Breast epithelium (tissue), 4 donors: ENCODE data around the gene AADACL4. TPM values are rescaled to one million over a fixed set of nuclear protein-coding genes. Genes with fewer than 3 reads are reported as not detected.

ENCODE experiments used
- DNase-seq, 2 donors: peaks; one replicate each; pipeline ENCODE4 v3.0.0-alpha.2; 2019; ENCODE audit warnings: low spot score in 2 of 2
- H3K27ac ChIP-seq, 2 donors: fragments of 200-600 bp; sonication (generic) in 1 of 2; one replicate each; pipeline ENCODE4 v1.5.1; 2016 to 2019; ENCODE audit warnings: mild to moderate bottlenecking in 1 of 2
- H3K27me3 ChIP-seq, 2 donors: fragments of 200-600 bp; sonication (generic) in 1 of 2; one replicate each; pipeline versions ENCODE4 v1.5.1 to v1.6.0; 2017 to 2019; ENCODE audit warnings: control low read depth in 1 of 2, mild to moderate bottlenecking in 1 of 2
- H3K36me3 ChIP-seq: fragments of 200-600 bp; one replicate; pipeline ENCODE4 v1.5.1; 2019
- H3K4me1 ChIP-seq, 2 donors: fragments of 200-600 bp; sonication (generic); one replicate each; pipeline ENCODE4 v1.5.1; 2016 to 2019; ENCODE audit warnings: control low read depth in 1 of 2
- H3K4me3 ChIP-seq, 3 donors: fragments of 200-600 bp; sonication (generic); 1 replicate in 2 of 3; 2 replicates in 1 of 3; pipeline ENCODE4 v1.5.1; 2016 to 2019; ENCODE audit warnings: mild to moderate bottlenecking in 3 of 3, moderate library complexity in 2 of 3
- H3K9me3 ChIP-seq, 2 donors: fragments of 200-600 bp; sonication (generic) in 1 of 2; one replicate each; pipeline ENCODE4 v1.5.1; 2016 to 2019; ENCODE audit warnings: control low read depth in 1 of 2
- CTCF ChIP-seq, 3 donors: fragments of 450-650 bp; IDR thresholded peaks; one replicate each; pipeline ENCODE4 v1.5.1; 2016 to 2017; ENCODE audit warnings: antibody characterized with exemption in 3 of 3, mild to moderate bottlenecking in 3 of 3, moderate library complexity in 3 of 3
- POLR2A ChIP-seq: fragments of 450-650 bp; IDR thresholded peaks from one replicate; pipeline ENCODE4 v1.6.1; 2016; ENCODE audit warnings: antibody characterized with exemption, mild to moderate bottlenecking, moderate library complexity
- POLR2AphosphoS5 ChIP-seq, 3 donors: sonication (generic); formaldehyde crosslinking; IDR thresholded peaks; one replicate each; pipeline ENCODE4 v1.6.1; 2017; ENCODE audit warnings: antibody characterized with exemption in 3 of 3
- intact Hi-C: fragments of 100-400 bp; cut with DNase I; formaldehyde crosslinking; loops from one replicate; pipeline ENCODE4 v1.15.1; 2023; ENCODE audit warnings: low total_unique reads
- total RNA-seq, 3 donors: library from RNA; depleted of rRNA; stranded (reverse); fragments of >200 nt; gene quantifications; one replicate each; pipeline ENCODE4 v1.1.0, GENCODE V29; 2016

The AADACL4 gene
- total RNA-seq, 3 donors from 2014 or later, result not detected

DNA sequence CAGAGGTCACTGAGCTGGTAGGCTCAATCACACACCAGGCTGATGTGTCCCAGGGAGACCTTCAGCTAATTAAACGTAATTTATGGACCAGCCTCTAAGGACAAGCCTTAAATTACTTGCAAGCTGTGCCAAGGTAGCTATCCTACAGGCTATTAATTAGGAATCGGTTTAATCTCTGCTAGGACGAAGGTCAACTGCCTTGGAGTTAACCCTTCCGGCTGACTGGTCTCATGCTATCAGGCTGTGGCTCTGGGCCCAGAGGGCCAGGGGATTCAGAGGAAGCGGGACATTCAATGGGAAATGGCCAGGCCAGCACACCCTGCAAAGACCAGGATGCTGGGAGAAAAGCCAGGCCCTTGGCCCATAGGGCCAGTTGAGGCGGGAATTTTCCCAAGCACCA lies 44.9 kb upstream of the AADACL4 start:
- Histone ChIP-seq H3K9me3 (no peaks in the 10 kb centered on the region), H3K36me3 (no peaks in the 10 kb centered on the region), H3K4me3 (no peak overlapping the region), H3K4me1 (peaks cover 23 to 47% of the 10 kb centered on the region in 2 donors), H3K27ac (peak overlapping the region; percentile 96 to 97), H3K27me3 (no peaks in the 10 kb centered on the region)
- TF ChIP-seq CTCF (IDR thresholded peaks at IDR 0.05) (no peak), POLR2A (no peak), POLR2AphosphoS5 (IDR thresholded peaks at IDR 0.05) (no peak)
- intact Hi-C loops, result no loop called here
- no peak for DNase-seq

DNA sequence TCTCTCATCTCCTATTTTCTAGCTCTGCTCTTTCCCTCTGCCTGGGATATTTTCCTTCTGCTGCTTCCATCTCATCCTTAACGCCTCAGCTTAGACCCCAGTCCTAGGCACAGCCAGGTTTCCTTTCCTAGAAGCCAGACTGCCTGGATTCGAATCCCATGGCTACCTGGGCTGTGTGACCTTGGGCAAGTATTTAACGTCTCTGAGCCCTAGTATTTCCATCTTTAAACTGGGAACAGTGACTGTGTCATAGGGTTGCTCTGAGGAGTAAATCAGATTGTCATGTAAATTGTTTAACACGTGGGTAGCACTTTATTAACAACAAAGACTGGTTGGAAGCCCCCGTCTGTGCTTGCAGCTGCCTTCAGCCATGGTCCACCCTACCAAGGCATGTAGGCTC lies 44.2 kb upstream of the AADACL4 start:
- TF ChIP-seq CTCF (IDR thresholded peaks at IDR 0.05) (no peak), POLR2A (no peak), POLR2AphosphoS5 (IDR thresholded peaks at IDR 0.05) (no peak)
- intact Hi-C loops, result no loop called here
- Histone ChIP-seq H3K27ac (peak overlapping the region; percentile 96 to 97), H3K9me3 (no peaks in the 10 kb centered on the region), H3K4me1 (peaks cover 16 to 42% of the 10 kb centered on the region in 2 donors), H3K4me3 (no peak overlapping the region), H3K27me3 (no peaks in the 10 kb centered on the region), H3K36me3 (no peaks in the 10 kb centered on the region)
- no peak for DNase-seq

DNA sequence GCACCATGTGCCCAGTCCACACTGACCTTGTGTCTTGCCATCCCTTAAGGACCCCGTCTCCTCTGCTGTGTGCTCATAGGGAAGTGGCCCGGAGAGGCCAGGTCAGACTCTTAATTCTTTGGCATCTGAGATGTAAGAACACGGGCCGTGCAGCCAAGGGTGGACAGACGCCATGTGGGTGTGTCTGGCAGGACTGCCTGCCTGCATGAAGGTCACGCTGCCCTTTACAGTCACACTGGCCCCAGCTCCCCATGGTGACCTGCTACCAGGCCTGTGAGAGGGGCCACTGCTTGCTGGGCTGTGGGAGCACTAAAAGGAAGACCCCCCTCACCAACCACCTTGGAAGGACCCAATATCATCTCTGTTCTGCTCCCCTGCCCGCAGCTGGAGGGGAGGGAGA lies 43.5 kb upstream of the AADACL4 start:
- Histone ChIP-seq H3K27ac (peak overlapping the region; percentile 60 to 96), H3K36me3 (no peaks in the 10 kb centered on the region), H3K27me3 (no peaks in the 10 kb centered on the region), H3K4me1 (peaks cover 10 to 38% of the 10 kb centered on the region in 2 donors), H3K9me3 (no peaks in the 10 kb centered on the region), H3K4me3 (no peak overlapping the region)
- no peak for DNase-seq
- no peak for TF ChIP-seq POLR2A
- TF ChIP-seq POLR2AphosphoS5 (IDR thresholded peaks at IDR 0.05), result no peak
- no peak for TF ChIP-seq CTCF (IDR thresholded peaks at IDR 0.05)
- intact Hi-C loops, result no loop called here

GRCh38 chr1:12600880-12601633 lies 42.8 kb upstream of the AADACL4 start:
- Histone ChIP-seq H3K9me3 (no peaks in the 10 kb centered on the region), H3K4me1 (peaks cover 7 to 37% of the 10 kb centered on the region in 2 donors), H3K4me3 (no peak overlapping the region), H3K36me3 (no peaks in the 10 kb centered on the region), H3K27ac (peak overlapping the region; percentile 64 to 96), H3K27me3 (no peaks in the 10 kb centered on the region)
- no peak for DNase-seq
- intact Hi-C loops, result no loop called here
- TF ChIP-seq CTCF (IDR thresholded peaks at IDR 0.05) (peak in 2 of 3 donors; percentile 40 to 41), POLR2AphosphoS5 (IDR thresholded peaks at IDR 0.05) (no peak)

- intact Hi-C loops, result no loop called here
- Histone ChIP-seq H3K4me1 (peaks cover 7 to 34% of the 10 kb centered on the region in 2 donors), H3K27me3 (no peaks in the 10 kb centered on the region), H3K27ac (peak overlapping the region; percentile 64 to 96), H3K9me3 (no peaks in the 10 kb centered on the region), H3K36me3 (no peaks in the 10 kb centered on the region), H3K4me3 (no peak overlapping the region)
- no peak for DNase-seq
- TF ChIP-seq CTCF (IDR thresholded peaks at IDR 0.05), result no peak
- no peak for TF ChIP-seq POLR2A
- TF ChIP-seq POLR2AphosphoS5 (IDR thresholded peaks at IDR 0.05), result no peak
These were observed 41.9 kb upstream of the AADACL4 start for GRCh38 chr1:12601700-12602658.
